ENCODE data around the gene MOV10. TPM values are rescaled to one million over a fixed set of nuclear protein-coding genes. Genes with fewer than 3 reads are reported as not detected.

Gene MOV10
- total and polyA plus RNA-seq, 9 of the 15 experiments (the other 6 are each of a cell fraction or from before 2014, with no cell fraction given) = 16.7 to 105 (median 49.5) TPM

GRCh38 chr1:112636597-112637253, 37.7 kb upstream of the MOV10 start:
- H3K9ac ChIP-seq (ENCODE audit: insufficient read depth in 1 of 2, low read depth in 2 of 2, low read length in 2 of 2) = no peak overlapping the region
- POLR2A ChIA-PET = interaction anchor here (0.6 to 3.4 kb wide), 10 partner anchors 8 to 60 kb away, joined by 3 to 14 read pairs (median 5); partner anchors contain the start of genes CAPZA1 and ST7L

More at GRCh38 chr1:112636597-112637253, 37.7 kb upstream of the MOV10 start:
- CTCF ChIA-PET (ENCODE audit: low intra/inter-chr PET ratio) = no interaction called here
- Histone ChIP-seq H3K36me3 (ENCODE audit: control insufficient read depth, insufficient read depth, low read length) (peaks cover 22% of the 10 kb centered on the region; the same call in 1 of the 3 replicates), H3K27ac (ENCODE audit: extremely low read depth, low read depth, low read length) (no peak overlapping the region), H3K79me2 (ENCODE audit: control insufficient read depth, insufficient read depth, low read length) (peaks cover 84% of the 10 kb centered on the region), H3K27me3 (ENCODE audit: control insufficient read depth in 2 of 2, insufficient read depth in 2 of 2, low read length in 2 of 2) (no peaks in the 10 kb centered on the region), H3K4me2 (ENCODE audit: insufficient read depth, low read length) (no peak overlapping the region), H3K9me1 (ENCODE audit: control insufficient read depth, insufficient read depth, low read length) (no peaks in the 10 kb centered on the region), H3K4me1 (replicated peaks in 1 of 2; ENCODE audit: control insufficient read depth in 2 of 2, insufficient read depth in 2 of 2, low read length in 2 of 2) (peaks cover 24 to 29% of the 10 kb centered on the region in 2 experiments), H3K4me3 (no peak overlapping the region), H2AFZ (ENCODE audit: low read depth, low read length) (no peak overlapping the region), H4K20me1 (replicated peaks; ENCODE audit: control insufficient read depth, insufficient read depth, low read length) (peaks cover 23% of the 10 kb centered on the region), H3K9me3 (replicated peaks; ENCODE audit: control insufficient read depth, insufficient read depth, low read depth, low read length) (no peaks in the 10 kb centered on the region)
- BruUV-seq (replicated peaks) = no TSS peak
- in situ Hi-C loops (cut with MboI) = no loop called here
- intact Hi-C loops (cut with micrococcal nuclease) = no loop called here
- DNase-seq (ENCODE audit: extremely low read depth in 1 of 4, low spot score in 3 of 4) (no peak), ATAC-seq (no peak), FAIRE-seq (no peak)
- TF ChIP-seq ZNF316 (IDR thresholded peaks at IDR 0.05) = peak; percentile 66
- no peak; the same call in 1 of the 2 replicates for TF ChIP-seq POLR2H (tag; IDR thresholded peaks at IDR 0.05; ENCODE audit: low read depth)
- peak; percentile 50 for TF ChIP-seq MAFG (tag; conservative IDR thresholded peaks at IDR 0.05)
- no peak for TF ChIP-seq SRF (CRISPR knock-in tag; IDR thresholded peaks at IDR 0.05)
- peak; percentile 62; the same call in 1 of the 2 replicates for TF ChIP-seq NFE2 (IDR thresholded peaks at IDR 0.05; ENCODE audit: low read depth)
- peak; percentile 34; the same call in 1 of the 2 replicates for TF ChIP-seq MAFF (IDR thresholded peaks at IDR 0.05; ENCODE audit: low read length)
- TF ChIP-seq BRCA1 (IDR thresholded peaks at IDR 0.05) = no peak
- no peak for TF ChIP-seq BRCA1 (CRISPR knock-in tag; IDR thresholded peaks at IDR 0.05)
- TF ChIP-seq TFAP4 (CRISPR knock-in tag; IDR thresholded peaks at IDR 0.05; ENCODE audit: borderline replicate concordance) = no peak
- no peak for TF ChIP-seq PBX2 (CRISPR knock-in tag; IDR thresholded peaks at IDR 0.05; ENCODE audit: low read depth)
- 0 out of 2 replicates have a peak, but pooled peaks have one; percentile 18 for TF ChIP-seq PBX2 (tag; conservative IDR thresholded peaks at IDR 0.05; ENCODE audit: low read depth)
- TF ChIP-seq C11orf30 (IDR thresholded peaks at IDR 0.05; ENCODE audit: low read depth) = peak; percentile 62; the same call in 1 of the 2 replicates
- no peak for TF ChIP-seq LEF1 (IDR thresholded peaks at IDR 0.05)
- TF ChIP-seq SMARCA4 (IDR thresholded peaks at IDR 0.05) = peak; percentile 10; the same call in 1 of the 2 replicates
- TF ChIP-seq MEIS2 (IDR thresholded peaks at IDR 0.05; ENCODE audit: partially characterized antibody) = peak; percentile 12
- no peak for TF ChIP-seq HES1 (IDR thresholded peaks at IDR 0.05; ENCODE audit: low read depth)
- TF ChIP-seq CREB3 (tag; conservative IDR thresholded peaks at IDR 0.05; ENCODE audit: low read depth) = no peak
- peak; percentile 18; the same call in 1 of the 2 replicates for TF ChIP-seq PKNOX1 (IDR thresholded peaks at IDR 0.05)
